GM19035 (cell line): Measurements from ENCODE around the gene CARD10.
"Not testable (repeated sequence)": the region's sequence is repeated elsewhere in the genome, so short reads cannot be mapped to it uniquely, and the experiment has no call there.

Experiments used
- ATAC-seq: cut with Tn5 transposase; IDR thresholded peaks from one replicate; pipeline ENCODE4 v1.9.1; 2021; ENCODE audit not compliant: unreplicated experiment

CARD10 gene

GRCh38 chr22:37527081-37527752, 8.0 kb upstream of the CARD10 start:
- not testable (repeated sequence) for ATAC-seq

- no peak for ATAC-seq
Observed at GRCh38 chr22:37526376-37526775, 7.2 kb upstream of the CARD10 start.

- ATAC-seq: no peak
Observed at GRCh38 chr22:37525746-37526350, 6.6 kb upstream of the CARD10 start.

GRCh38 chr22:37525073-37525745, 6.0 kb upstream of the CARD10 start:
- no peak for ATAC-seq

GRCh38 chr22:37522482-37522881, 3.3 kb upstream of the CARD10 start:
- no peak for ATAC-seq

- ATAC-seq: no peak
Observed at GRCh38 chr22:37521236-37521739, 2.1 kb upstream of the CARD10 start.

GRCh38 chr22:37520776-37521191, 1.6 kb upstream of the CARD10 start:
- ATAC-seq: no peak

- ATAC-seq: no peak
Observed at GRCh38 chr22:37518509-37519267, 527 bp downstream of the CARD10 start.

- ATAC-seq: no peak
Observed at GRCh38 chr22:37517826-37518450, 1.3 kb downstream of the CARD10 start.

- ATAC-seq: no peak
Observed at GRCh38 chr22:37516456-37516855, 2.8 kb downstream of the CARD10 start.

- ATAC-seq: no peak
Observed at GRCh38 chr22:37515901-37516300, 3.3 kb downstream of the CARD10 start.

GRCh38 chr22:37514526-37515051, 4.6 kb downstream of the CARD10 start:
- ATAC-seq: no peak

GRCh38 chr22:37511395-37512104, 7.7 kb downstream of the CARD10 start:
- ATAC-seq: no peak

- no peak for ATAC-seq
Observed at GRCh38 chr22:37510091-37510490, 9.1 kb downstream of the CARD10 start.

GRCh38 chr22:37509059-37509860, 10.0 kb downstream of the CARD10 start:
- no peak for ATAC-seq

- no peak for ATAC-seq
Observed at GRCh38 chr22:37508431-37508992, 10.7 kb downstream of the CARD10 start.

- no peak for ATAC-seq
Observed at GRCh38 chr22:37507731-37508130, 11.5 kb downstream of the CARD10 start.

GRCh38 chr22:37505989-37506388, 13.2 kb downstream of the CARD10 start:
- ATAC-seq: no peak

- no peak for ATAC-seq
Observed at GRCh38 chr22:37505565-37505964, 13.7 kb downstream of the CARD10 start.
